Activated CD8-positive, alpha-beta memory T cell treated with anti-CD3 and anti-CD28 coated beads, Interleukin-2, amount 50 U/mL, for 48 hours (primary cell): ENCODE data around the gene TOMM20L.
A peak's percentile ranks its signal among the peaks of the same experiment; 100 is the strongest.
"Not testable (repeated sequence)": the region's sequence is repeated elsewhere in the genome, so short reads cannot be mapped to it uniquely, and the experiment has no call there.

Experiments
- DNase-seq: peaks from one replicate; pipeline ENCODE4 v3.0.0-alpha.2; 2020

TOMM20L gene

DNA sequence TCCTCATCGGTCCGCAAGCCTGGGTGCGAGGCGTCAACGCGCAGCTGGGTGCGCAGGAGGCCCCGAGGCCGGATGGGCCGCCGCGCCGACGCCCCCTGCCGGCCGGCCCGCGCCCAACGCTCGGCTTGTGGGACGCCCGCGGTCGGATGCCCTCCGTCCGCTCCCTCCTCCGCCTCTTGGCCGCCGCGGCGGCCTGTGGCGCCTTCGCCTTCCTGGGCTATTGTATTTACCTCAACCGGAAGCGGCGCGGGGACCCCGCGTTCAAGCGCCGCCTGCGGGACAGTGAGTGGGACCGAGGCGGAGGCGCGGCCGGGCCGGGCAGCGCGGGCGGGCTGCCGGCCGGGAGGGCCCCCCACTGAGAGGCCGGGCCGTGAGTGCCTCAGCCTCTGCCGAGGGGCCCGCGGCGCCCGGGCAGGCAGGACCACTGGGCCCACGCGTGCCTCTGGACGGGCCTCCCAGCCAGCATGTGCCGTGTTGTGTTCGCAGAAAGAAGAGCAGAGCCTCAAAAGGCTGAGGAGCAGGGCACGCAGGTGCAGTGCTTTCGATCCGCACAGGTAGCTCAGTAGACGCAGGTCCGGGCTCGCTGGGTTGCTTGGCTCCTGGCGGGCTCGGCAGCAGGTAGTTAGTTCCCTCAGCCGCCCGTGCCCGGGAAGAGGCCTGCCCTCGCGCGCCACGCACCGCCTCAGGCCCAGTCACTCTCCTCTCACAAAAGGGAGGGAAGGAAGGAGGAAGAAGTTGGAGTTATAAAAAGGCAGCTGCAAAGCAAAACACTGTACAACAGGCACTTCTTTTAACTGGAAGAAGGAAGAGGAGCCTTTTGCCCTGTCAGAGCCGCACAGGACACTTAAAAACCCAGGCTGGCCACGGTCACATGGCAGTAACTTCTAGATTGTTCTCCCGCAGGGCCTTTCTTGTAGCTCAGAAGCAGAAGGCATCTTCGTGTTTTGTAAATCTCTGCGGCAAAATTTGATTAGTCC, at the start of gene TOMM20L:
Gene TOMM20L (plus strand): TSS at position 119 of the 977 bp plus-strand sequence. CDS start 28 bp downstream, at position 147.
- peak; percentile 91 for DNase-seq

DNA sequence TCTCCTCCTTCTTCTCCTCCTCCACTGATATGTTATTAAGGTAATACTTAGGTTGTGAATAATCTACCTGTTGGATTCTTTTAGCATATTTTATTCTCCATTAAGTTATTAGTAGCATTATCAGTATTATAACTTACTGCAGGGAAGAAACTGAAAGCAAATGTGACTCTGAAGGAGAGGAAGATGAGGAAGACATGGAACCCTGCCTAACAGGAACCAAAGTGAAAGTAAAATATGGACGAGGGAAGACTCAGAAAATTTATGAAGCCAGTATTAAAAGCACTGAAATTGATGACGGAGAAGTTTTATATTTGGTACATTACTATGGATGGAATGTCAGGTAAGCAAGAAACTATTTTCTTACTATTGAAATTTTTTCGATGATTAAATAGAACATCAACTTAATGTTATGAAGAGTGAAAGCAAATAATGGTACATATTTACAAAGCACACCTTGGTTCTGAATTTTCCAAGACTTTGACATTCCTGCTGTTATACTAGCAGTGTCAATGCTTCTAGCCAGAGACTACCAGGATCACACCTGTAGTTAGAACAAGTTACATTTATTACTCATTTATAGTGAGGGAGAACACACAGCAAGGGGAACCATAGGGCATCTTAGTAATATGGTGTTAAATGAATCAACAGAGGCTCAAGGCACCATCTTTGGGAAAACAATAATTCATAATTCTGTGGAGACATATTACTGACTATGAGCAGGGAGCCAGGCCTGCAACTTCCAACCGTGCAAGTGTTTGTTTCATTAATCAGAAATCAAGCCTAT, 42.0 kb upstream of the TOMM20L start:
- DNase-seq = no peak

DNA sequence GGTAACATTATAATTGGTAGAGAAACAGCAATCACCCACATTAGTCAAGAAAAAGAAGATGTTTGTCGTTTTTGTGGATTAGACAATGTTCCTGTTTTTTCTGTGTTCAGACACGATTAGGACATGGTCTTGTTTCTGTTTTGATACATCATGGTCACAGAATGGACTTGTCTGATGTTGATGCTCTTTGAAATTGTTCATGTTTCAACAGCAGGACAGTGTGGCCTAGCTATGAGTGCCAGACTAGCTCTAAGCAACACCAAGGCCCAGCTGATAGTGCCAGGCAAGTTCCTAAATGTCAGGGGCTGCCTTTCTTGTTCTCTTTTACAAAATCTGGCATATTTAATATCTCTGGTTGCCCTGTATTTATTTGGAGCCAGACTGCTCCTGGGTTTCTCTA, 40.9 kb upstream of the TOMM20L start:
- no peak for DNase-seq

DNA sequence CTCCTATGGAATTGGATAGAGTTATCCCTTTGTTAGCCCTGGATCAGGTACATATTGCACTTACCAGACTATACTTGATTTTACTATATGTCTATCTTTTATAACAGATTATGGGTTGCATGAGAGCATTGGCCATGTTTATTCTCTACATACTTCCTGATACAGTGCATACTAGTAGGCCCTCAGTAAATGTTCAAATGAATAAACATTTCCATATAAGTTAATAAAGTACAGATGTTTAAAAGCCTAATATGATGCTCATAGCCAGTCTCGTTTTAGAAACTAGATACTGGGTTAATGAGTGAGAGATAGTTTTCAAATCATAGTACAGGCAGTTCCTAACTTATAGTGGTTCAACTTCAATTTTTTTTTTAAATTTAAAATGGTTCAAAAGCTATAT, 39.5 kb upstream of the TOMM20L start:
- DNase-seq = no peak

DNA sequence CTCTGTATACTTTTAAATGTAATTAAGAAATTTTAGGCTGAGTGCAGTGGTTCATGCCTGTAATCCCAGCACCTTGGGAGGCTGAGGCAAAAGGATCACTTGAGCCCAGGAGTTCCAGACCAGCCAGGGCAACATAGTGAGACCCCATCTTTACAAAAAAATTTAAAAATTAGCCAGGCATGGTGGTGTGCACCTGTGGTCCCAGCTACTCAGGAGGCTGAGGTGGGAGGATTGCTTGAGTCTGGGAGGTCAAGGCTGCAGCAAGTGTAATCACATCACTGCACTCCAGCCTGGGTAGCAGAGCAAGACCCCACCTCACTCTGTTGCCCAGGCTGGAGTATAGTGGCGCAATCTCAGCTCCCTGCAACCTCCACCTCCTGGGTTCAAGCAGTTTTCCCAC, 33.5 kb upstream of the TOMM20L start:
- not testable (repeated sequence) for DNase-seq

DNA sequence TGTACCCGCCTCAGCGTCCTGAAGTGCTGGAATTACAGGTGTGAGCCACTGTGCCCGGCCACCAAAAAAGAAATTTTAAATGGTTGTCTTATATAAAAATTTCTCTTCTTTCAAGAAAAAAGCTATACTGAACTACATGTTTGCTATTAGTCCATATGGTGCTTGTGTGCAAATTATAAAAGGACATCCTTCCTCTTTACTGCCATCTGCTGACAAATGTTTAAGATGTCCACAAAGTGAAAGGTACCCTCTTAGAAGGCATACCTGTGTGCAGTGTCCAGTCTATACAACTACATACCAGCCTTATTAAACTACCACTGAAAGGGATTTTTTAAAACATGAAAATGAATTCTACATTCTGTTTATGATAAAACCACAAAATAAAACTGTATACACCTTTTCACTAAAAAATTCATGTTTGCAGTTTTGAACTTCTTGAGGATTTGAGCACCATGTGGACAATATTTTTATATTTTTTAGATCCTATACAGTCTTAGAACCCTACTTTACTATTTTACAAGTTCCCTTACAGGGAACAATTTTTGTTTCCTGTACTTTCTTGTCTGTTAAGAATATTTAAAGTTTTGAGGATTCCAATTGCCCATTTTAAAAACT, 32.8 kb upstream of the TOMM20L start:
- DNase-seq = no peak

DNA sequence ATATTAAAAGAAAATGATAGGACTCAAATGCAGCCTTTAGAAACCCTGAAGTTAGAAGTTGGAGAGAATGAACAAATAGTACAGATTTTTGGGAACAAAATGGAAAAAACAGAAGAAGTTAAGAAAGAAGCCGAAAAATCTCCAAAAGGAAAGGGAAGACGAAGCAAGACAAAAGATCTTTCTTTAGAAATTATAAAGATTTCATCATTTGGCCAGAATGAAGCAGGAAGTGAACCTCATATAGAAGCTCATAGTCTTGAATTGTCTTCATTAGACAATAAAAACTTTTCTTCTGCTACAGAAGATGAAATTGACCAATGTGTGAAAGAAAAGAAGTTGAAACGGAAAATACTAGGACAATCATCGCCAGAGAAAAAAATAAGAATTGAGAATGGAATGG, 31.4 kb upstream of the TOMM20L start:
- DNase-seq = no peak

DNA sequence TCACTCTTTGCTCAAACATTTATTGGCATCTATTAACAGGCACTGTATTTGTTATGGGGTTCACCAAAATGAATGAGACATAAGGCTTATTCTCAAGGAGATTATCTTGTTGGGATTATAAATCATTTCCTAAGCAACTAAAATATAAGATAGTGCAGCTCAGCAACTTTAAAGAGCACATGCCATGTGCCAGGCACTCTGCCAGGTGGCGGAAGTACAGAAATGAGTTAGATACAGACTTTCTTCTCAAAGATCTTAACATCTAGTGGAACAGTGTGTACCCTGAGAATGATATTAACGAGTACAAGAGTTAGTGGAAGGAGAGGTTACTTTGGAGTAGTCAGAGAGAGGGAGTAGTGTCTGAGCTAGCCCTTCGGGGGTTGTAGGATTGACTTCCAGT, 28.4 kb upstream of the TOMM20L start:
- DNase-seq = no peak

DNA sequence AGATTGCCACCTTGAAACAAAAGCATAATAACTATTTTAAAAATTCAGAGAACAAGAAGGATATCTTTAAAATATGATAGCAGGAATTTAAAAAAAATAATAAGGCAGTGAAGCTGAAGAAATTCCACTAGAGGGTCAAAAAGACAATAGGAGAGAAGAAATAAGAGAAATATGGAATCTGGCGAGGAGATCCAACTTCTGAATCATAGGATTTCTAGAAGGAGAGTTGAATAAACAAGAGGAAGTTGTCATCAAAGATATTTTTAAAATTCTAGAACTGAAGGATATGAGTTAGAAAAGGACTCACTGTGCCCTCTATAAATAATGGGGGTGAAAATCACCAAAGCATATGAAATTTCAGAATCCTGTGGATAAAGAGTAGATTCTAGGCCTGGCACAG, 26.8 kb upstream of the TOMM20L start:
- no peak for DNase-seq

DNA sequence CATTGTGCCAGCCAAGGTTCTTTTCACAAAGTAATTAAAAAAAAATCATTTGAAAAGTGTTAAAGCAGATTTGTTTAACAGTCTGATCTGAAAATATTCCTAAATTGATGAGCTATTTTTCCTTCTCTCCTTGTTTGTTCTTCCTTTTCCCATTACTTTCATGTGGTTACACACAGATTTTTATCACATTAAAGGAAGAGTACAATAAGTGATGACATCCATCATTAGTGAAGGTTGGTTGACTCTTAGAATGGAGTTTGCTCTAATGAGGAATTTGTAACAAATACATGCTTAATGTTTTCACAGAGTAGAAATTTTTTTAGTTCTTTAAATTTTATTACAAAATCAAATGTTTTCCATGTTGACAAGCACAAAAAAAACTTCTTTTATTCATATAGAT, 18.9 kb upstream of the TOMM20L start:
- DNase-seq = no peak

DNA sequence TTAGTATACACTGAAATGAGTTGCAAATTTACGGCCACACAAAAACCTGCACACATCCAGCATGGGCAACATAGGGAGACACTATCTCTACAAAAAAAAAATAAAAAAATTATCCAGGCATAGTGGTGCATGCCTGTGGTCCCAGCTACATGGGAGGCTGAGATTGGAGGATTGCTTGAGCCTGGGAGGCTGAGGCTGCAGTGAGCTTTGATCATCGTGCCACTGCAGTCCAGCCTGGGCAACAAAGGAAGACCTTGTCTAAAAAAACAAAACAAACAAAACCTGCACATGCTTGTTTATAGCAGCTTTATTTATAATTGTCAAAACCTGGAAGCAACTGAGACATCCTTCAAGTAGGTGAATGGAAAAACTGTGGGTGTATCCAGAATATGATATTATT, 4.9 kb upstream of the TOMM20L start:
- no peak for DNase-seq

DNA sequence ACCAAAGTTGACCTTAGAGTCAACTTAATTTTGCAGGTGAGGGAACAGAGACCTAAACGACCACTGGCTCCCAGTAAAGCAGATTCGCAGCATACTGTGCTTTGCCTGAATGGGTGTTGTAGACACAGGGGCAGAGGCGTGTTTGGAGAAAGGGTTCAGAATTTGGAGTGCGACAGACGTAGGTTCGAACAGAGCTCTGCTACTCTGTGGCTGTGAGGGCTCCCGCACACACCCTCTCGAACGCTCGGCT, 243 bp upstream of the TOMM20L start:
- DNase-seq = no peak

DNA sequence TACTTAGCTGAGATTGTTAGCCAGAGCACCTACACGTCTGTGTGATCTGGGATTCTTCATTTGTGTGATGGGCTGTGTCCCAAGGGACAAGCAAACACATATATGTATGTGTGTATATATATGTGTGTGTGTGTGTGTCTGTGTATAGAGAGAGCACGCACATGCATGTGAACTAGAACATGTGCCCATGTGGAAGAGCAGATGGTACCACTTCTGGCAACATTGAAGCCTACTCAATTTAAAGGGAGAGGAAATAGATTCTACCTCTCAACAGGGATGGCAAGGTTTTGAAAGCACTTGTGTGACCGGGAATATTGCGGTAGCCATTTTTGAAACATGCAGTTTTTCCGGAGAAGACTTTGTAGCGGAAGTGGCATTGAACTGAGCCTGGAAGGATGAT, 1.4 kb downstream of the TOMM20L start:
- no peak for DNase-seq

DNA sequence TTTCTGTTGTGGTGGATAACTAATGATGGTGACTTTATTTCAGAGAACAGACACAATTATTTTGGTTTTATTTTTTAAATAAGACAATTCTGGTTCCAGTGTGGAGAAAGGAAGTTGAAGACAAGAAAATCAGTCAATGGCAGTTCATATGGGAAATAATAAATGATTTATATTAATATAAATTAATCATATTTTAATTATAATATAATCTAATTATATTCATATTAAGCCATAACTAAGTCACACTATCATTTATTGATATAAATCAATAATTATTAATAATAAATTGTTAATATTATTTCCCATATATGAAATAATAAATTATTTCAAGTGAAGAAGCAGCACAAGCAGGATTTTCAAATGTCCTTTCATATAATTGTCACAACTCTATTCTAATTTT, 2.8 kb downstream of the TOMM20L start:
- DNase-seq = no peak

DNA sequence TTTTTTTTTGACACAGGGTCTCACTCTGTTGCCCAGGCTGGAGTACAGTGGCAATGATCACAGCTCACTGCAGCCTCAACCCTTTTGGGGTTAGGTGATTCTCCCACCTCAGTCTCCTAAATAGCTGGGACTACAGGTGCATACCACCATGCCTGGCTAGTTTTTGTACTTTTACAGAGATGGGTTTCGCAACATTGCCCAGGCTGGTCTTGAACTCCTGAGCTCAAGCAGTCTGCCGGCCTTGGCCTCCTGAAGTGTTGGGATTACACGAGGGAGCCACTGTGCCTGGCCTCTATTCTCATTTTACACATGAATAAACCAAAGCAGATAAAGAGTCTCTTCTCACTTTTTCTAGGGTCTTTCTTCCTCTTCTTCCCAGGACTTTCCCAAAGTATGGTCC, 3.2 kb downstream of the TOMM20L start:
- DNase-seq = no peak

DNA sequence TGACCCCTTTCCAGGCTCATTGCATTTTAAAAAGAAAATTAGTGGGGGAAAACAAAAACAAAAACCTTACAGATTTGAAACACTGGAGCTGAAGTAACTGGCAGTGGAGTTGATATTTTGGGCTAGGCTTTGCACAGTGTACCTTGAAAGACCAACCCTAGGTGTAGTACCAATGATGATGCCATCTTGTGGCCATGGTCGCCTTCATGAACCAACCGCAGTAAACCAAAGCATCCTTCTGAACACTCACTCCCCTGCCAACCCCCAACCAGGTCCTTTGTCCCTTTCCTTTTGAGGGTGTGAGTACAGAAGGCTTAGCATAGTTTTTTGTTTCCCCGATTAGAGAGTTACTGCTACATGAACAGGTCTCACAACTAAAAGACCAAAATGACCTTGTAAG, 5.9 kb downstream of the TOMM20L start:
- DNase-seq = no peak

DNA sequence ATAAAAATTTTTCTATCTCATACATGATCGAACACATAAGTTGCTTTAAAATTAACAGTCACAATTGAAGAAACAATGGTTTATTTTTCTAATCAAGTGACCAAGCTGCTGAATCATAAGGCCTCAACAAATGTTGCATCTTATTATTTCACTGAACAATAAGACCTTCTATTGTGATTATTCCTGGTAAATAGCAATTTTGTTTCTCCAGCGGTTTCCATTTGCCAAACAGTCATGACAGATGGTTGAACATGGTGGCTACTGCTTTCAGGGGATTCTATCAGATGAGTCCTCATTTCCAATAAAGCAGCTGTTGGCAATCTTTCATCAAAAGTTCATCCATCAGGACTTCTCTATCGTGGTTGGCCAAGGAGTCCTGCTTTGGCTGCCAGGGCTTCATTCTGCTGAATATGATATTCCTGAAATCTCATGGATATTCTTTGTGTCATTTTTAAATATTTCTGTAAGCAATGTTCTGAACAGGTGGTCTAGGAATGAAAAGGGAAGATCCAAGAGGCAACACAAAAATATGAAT, 13.0 kb downstream of the TOMM20L start:
- no peak for DNase-seq

DNA sequence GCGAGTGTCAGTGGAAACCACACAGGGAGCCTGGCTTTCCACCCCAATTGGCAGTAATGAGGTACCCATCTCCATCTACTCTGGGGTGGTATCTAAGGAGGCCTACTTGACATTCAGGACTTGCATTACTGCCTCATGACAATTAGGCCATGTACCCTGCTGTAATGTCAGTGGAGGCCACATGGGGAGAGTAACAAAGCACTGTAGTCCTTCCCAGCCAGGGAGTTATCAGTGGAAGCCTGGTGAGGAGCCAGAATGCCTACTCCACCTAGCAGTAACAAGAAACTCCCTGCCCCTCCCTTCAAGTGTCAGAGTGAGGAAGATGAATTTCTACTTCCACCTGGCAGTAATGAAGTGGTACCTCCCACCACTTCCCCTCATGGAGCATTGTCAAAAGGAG, 19.1 kb downstream of the TOMM20L start:
- DNase-seq = no peak

DNA sequence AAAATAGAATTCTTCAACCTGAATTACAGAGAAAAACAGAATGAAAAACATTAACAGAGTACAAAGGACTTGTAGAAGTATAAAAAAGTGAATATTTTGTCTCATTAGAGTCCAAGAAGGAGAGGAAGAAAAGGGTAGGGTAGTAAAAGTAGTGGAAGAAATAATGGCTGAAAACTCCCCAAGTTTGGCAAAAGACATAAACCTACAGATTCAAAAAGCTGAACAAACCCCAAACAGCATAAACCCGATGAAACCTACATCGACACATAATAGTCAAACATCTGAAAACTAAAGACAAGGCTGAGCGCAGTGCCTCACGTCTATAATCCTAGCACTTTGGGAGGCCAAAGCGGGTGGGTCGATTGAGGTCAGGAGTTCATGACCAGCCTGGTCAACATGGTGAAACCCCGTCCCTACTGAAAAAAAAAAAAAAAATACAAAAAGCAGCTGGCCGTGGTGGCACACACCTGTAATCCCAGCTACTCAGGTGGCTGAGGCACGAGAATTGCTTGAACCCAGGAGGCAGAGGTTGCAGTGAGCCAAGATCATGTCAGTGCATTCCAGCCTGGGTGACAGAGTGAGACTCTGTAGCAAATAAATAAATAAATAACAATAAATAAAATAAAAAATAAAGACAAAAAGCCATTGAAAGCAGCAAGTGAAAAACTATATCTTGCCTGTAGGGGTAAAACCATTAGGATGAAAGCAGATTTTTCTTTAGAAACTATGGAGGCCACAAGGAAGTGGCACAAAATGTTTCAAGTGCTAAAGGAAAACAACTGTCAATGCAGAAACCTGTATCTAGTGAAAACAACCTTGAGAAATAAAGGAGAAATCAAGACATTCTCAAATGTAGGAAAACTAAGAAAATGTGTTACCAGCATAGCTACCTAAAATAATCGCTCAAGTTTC, 20.2 kb downstream of the TOMM20L start:
- no peak for DNase-seq

DNA sequence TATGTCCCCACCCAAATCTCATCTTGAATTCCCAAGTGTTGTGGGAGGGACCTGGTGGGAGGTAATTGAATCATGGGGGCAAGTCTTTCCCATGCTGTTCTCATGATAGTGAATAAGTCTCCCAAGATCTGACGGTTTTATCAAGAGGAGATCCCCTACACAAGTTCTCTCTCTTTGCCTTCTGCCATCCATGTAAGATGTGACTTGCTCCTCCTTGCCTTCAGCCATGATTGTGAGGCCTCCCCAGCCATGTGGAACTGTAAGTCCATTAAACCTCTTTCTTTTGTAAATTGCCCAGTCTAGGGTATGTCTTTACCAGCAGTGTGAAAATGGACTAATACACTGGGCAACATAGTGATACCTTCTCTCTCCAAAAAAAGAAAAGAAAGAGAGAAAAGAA, 21.2 kb downstream of the TOMM20L start:
- DNase-seq = not testable (repeated sequence)

DNA sequence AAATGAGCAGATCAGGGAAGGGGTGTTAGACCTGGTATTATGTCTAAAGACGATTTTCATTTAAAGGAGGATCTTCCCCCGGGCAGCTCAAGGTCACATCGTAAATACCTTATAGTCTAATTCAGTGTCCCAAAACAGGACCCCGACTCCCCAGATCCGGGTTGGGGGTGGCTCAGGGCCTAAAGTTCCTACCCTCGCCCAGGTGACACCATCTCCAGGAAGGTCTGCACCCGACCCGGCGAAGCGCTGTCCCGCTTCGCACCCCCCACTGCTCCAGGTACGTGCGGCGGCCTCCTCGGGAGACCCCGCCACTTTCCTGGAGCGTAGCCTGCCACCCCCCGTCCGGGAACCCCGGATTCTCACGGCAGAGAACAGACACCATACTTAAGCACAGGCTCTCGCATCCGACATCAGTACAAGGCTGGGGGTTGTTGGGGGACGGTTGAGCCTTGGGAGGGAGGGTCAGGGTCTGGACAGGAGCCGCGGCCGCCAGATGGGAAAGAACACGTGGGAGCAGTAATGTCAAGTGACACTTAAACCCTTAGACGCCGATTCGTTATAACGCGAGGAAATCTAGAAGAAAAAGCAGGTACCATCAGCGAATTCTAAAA, 31.0 kb downstream of the TOMM20L start:
- peak; percentile 81 for DNase-seq
